HEK293 (cell line): ENCODE measurements around the gene AK8.

Experiments used
- HOXD13 ChIP-seq: sonication (generic); formaldehyde crosslinking; IDR thresholded peaks from 2 replicates; pipeline ENCODE4 v1.8.0; 2022; ENCODE audit warnings: missing genetic modification reagents, borderline replicate concordance
- KLF8 ChIP-seq: fragments of 450-650 bp; formaldehyde crosslinking; IDR thresholded peaks from 2 replicates; pipeline ENCODE4 v1.5.1; 2016; ENCODE audit warnings: missing biosample characterization, missing genetic modification characterization
- REPIN1 ChIP-seq: fragments of 450-650 bp; formaldehyde crosslinking; IDR thresholded peaks from 2 replicates; pipeline ENCODE4 v1.5.1; 2017; ENCODE audit warnings: missing biosample characterization, missing genetic modification characterization, low read depth
- TF ChIP-seq, protein P1 (sequence below): sonication (generic); formaldehyde crosslinking; IDR thresholded peaks from 2 replicates; pipeline ENCODE4 v1.8.1; 2022; ENCODE audit warnings: mild to moderate bottlenecking, moderate library complexity, missing genetic modification reagents
- TF ChIP-seq, protein P2 (sequence below): fragments of 450-650 bp; formaldehyde crosslinking; IDR thresholded peaks from 2 replicates; pipeline ENCODE4 v1.5.1; 2016; ENCODE audit warnings: missing biosample characterization, missing genetic modification characterization
- TF ChIP-seq, protein P3 (sequence below): fragments of 450-650 bp; formaldehyde crosslinking; IDR thresholded peaks from 2 replicates; pipeline ENCODE4 v1.5.1; 2016; ENCODE audit warnings: missing biosample characterization, missing genetic modification characterization, low read depth
- TF ChIP-seq, protein P4 (sequence below): fragments of 450-650 bp; formaldehyde crosslinking; IDR thresholded peaks from 2 replicates; pipeline ENCODE4 v1.5.1; 2016; ENCODE audit warnings: missing biosample characterization, missing genetic modification characterization

DNA sequence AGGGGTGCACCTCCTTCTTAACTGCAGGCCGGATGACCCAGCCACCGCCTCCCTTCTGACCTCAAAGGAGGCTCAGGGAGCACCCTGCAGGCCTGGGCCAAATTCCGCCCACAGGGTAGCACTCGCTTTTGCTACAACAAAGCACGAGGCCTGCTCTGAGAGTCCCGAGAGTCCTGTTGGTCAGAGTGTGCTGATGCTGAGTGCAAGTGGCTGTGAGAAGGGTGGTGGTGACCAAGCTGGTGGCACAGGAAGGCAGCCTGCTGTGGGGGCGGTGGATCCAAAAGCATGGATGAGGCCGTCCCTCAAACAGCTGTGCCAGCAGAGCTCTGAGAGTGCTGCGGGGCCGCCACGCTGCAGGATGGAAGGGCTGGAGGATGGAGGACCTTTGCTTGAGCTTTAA is 101.8 kb downstream of the AK8 start:
- TF ChIP-seq, protein P1, sequence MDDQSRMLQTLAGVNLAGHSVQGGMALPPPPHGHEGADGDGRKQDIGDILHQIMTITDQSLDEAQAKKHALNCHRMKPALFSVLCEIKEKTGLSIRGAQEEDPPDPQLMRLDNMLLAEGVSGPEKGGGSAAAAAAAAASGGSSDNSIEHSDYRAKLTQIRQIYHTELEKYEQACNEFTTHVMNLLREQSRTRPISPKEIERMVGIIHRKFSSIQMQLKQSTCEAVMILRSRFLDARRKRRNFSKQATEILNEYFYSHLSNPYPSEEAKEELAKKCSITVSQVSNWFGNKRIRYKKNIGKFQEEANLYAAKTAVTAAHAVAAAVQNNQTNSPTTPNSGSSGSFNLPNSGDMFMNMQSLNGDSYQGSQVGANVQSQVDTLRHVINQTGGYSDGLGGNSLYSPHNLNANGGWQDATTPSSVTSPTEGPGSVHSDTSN (CRISPR knock-in tag), result no peak
- TF ChIP-seq, protein P2, sequence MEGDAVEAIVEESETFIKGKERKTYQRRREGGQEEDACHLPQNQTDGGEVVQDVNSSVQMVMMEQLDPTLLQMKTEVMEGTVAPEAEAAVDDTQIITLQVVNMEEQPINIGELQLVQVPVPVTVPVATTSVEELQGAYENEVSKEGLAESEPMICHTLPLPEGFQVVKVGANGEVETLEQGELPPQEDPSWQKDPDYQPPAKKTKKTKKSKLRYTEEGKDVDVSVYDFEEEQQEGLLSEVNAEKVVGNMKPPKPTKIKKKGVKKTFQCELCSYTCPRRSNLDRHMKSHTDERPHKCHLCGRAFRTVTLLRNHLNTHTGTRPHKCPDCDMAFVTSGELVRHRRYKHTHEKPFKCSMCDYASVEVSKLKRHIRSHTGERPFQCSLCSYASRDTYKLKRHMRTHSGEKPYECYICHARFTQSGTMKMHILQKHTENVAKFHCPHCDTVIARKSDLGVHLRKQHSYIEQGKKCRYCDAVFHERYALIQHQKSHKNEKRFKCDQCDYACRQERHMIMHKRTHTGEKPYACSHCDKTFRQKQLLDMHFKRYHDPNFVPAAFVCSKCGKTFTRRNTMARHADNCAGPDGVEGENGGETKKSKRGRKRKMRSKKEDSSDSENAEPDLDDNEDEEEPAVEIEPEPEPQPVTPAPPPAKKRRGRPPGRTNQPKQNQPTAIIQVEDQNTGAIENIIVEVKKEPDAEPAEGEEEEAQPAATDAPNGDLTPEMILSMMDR (tag by site-specific recombination), result no peak
- TF ChIP-seq, protein P3, sequence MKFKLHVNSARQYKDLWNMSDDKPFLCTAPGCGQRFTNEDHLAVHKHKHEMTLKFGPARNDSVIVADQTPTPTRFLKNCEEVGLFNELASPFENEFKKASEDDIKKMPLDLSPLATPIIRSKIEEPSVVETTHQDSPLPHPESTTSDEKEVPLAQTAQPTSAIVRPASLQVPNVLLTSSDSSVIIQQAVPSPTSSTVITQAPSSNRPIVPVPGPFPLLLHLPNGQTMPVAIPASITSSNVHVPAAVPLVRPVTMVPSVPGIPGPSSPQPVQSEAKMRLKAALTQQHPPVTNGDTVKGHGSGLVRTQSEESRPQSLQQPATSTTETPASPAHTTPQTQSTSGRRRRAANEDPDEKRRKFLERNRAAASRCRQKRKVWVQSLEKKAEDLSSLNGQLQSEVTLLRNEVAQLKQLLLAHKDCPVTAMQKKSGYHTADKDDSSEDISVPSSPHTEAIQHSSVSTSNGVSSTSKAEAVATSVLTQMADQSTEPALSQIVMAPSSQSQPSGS (tag by site-specific recombination), result no peak
- TF ChIP-seq HOXD13 (CRISPR knock-in tag) (no peak), KLF8 (no peak), REPIN1 (no peak)
- TF ChIP-seq, protein P4, sequence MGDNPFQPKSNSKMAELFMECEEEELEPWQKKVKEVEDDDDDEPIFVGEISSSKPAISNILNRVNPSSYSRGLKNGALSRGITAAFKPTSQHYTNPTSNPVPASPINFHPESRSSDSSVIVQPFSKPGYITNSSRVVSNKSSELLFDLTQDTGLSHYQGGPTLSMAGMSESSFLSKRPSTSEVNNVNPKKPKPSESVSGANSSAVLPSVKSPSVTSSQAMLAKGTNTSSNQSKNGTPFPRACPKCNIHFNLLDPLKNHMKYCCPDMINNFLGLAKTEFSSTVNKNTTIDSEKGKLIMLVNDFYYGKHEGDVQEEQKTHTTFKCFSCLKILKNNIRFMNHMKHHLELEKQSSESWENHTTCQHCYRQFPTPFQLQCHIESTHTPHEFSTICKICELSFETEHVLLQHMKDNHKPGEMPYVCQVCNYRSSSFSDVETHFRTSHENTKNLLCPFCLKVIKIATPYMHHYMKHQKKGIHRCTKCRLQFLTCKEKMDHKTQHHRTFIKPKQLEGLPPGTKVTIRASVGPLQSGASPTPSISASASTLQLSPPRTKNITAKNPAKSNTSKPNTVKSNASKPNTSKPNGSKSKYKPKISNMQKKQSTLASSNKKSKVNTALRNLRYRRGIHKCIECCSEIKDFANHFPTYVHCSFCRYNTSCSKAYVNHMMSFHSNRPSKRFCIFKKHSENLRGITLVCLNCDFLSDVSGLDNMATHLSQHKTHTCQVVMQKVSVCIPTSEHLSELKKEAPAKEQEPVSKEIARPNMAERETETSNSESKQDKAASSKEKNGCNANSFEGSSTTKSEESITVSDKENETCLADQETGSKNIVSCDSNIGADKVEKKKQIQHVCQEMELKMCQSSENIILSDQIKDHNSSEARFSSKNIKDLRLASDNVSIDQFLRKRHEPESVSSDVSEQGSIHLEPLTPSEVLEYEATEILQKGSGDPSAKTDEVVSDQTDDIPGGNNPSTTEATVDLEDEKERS (tag by site-specific recombination), result no peak
